Measurements from ENCODE around the gene CERCAM. TPM values are rescaled to one million over a fixed set of nuclear protein-coding genes. Genes with fewer than 3 reads are reported as not detected.
"Not testable (repeated sequence)": the region's sequence is repeated elsewhere in the genome, so short reads cannot be mapped to it uniquely, and the experiment has no call there.

The CERCAM gene
- total and polyA plus RNA-seq, 12 donors, result 3.5 to 30.4 (median 10.0) TPM

- 96 to 98% methylated on average over 5 of the region's 5 CpGs for WGBS, 2 donors
- ATAC-seq, result no peak
- intact Hi-C loops (cut with DNase I), result loop anchor here in 1 of 10 donors (2.0 kb wide), 1 partner anchor 42 kb away; no protein-coding TSS in a partner anchor
- peaks cover 0 to 16% (median 0%) of the 10 kb centered on the region in 9 donors for H3K36me3 ChIP-seq
- H3K27ac ChIP-seq, result no peak overlapping the region
- no peaks in the 10 kb centered on the region for H3K9me3 ChIP-seq
- peaks cover 11 to 28% (median 22%) of the 10 kb centered on the region in 9 donors for H3K4me1 ChIP-seq
- DNase-seq, result no peak
- H3K4me3 ChIP-seq, result no peak overlapping the region
- no peak for TF ChIP-seq CTCF (IDR thresholded peaks at IDR 0.05)
- H3K27me3 ChIP-seq, result peaks cover 0 to 24% (median 11%) of the 10 kb centered on the region in 7 donors
These were observed 2.1 kb downstream of the CERCAM start for GRCh38 chr9:128422783-128423150.

GRCh38 chr9:128423356-128423755, 2.7 kb downstream of the CERCAM start:
- not testable (repeated sequence) for H3K9me3 ChIP-seq, H3K4me3 ChIP-seq, ATAC-seq, H3K27ac ChIP-seq, DNase-seq
- WGBS, 2 donors, result 77 to 88% methylated on average over 6 of the region's 6 CpGs
- Histone ChIP-seq H3K4me1 (peaks cover 11 to 28% (median 22%) of the 10 kb centered on the region in 9 donors), H3K27me3 (peaks cover 0 to 18% (median 7%) of the 10 kb centered on the region in 7 donors), H3K36me3 (peaks cover 0 to 16% (median 0%) of the 10 kb centered on the region in 9 donors)
- intact Hi-C loops (cut with DNase I), result loop anchor here in 1 of 10 donors (2.0 kb wide), 1 partner anchor 43 kb away; no protein-coding TSS in a partner anchor

GRCh38 chr9:128424268-128424780, 3.7 kb downstream of the CERCAM start:
- ATAC-seq (no peak), DNase-seq (no peak)
- WGBS, 2 donors, result 95 to 96% methylated on average over 14 to 15 of the region's 15 CpGs
- Histone ChIP-seq H3K4me1 (peaks cover 7 to 21% (median 16%) of the 10 kb centered on the region in 9 donors), H3K36me3 (peaks cover 0 to 16% (median 0%) of the 10 kb centered on the region in 9 donors), H3K4me3 (no peak overlapping the region), H3K27ac (no peak overlapping the region), H3K27me3 (peaks cover 0 to 8% (median 0%) of the 10 kb centered on the region in 7 donors), H3K9me3 (no peaks in the 10 kb centered on the region)
- no peak for TF ChIP-seq CTCF (IDR thresholded peaks at IDR 0.05)
- intact Hi-C loops (cut with DNase I), result no loop called here

GRCh38 chr9:128428644-128429512, 8.2 kb downstream of the CERCAM start:
- no peak overlapping the region for H3K27ac ChIP-seq
- no peak for DNase-seq
- intact Hi-C loops (cut with DNase I), result no loop called here
- H3K4me3 ChIP-seq, result no peak overlapping the region
- H3K36me3 ChIP-seq, result peaks cover 0 to 33% (median 0%) of the 10 kb centered on the region in 9 donors
- H3K4me1 ChIP-seq, result no peaks in the 10 kb centered on the region
- no peaks in the 10 kb centered on the region for H3K27me3 ChIP-seq
- ATAC-seq, result peak in 2 of 8 donors; percentile 18 to 42
- no peaks in the 10 kb centered on the region for H3K9me3 ChIP-seq
- 74 to 76% methylated on average over 22 of the region's 22 CpGs for WGBS, 2 donors
- TF ChIP-seq CTCF (IDR thresholded peaks at IDR 0.05), result no peak

Data from heart right ventricle (tissue), 16 donors.